NCI-H1694 (cell line): ENCODE results near the gene RASSF4.

Experiments
- DNase-seq: peaks from one replicate; lab custom pipeline; 2025; lab: John Stamatoyannopoulos, UW

The RASSF4 gene

GRCh38 chr10:44963772-44964633 lies 4.4 kb downstream of the RASSF4 start:
- DNase-seq = peak; percentile 40

DNA sequence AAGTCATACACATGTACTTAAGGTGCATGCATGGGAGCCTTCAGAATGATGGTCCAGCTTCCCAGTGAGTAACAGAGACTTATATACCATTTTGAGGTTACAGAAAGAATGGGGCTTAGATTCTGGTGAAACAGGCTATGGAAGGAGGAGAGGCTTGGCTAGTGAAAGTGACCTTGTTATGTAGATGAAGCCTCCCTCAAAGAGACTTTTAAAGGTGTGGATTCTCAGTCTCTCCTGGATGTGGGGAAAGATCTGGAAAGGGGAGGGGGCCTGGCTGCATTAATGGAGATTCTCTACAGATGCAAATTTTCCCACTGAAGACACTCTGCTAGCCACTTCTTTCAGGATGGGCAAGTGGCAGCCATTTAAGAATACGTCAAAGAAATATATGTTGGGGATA lies 5.5 kb downstream of the RASSF4 start:
- DNase-seq = no peak

DNA sequence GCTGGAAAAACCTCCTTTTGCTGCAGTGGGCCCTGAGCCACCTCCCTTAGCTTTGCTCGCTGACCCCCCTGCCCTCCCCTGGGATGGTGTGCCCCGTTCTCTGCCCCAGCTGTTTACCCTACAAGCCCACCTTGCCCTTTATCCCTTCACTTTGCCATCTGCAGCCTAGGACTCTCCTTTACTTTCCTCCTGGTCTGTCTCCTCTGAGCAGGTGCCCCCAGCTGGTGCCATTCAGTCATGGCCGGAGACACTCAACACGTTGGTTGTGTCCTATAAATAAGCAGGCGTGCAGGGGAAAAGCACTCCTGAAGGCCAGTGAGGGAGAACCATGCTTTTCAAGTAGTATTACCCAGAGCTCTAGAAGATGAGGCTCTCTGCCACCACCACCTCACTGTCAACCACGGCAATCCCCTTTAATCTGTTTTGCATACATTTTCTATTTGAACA lies 6.1 kb downstream of the RASSF4 start:
- no peak for DNase-seq

GRCh38 chr10:44966129-44966815 lies 6.7 kb downstream of the RASSF4 start:
- no peak for DNase-seq

DNA sequence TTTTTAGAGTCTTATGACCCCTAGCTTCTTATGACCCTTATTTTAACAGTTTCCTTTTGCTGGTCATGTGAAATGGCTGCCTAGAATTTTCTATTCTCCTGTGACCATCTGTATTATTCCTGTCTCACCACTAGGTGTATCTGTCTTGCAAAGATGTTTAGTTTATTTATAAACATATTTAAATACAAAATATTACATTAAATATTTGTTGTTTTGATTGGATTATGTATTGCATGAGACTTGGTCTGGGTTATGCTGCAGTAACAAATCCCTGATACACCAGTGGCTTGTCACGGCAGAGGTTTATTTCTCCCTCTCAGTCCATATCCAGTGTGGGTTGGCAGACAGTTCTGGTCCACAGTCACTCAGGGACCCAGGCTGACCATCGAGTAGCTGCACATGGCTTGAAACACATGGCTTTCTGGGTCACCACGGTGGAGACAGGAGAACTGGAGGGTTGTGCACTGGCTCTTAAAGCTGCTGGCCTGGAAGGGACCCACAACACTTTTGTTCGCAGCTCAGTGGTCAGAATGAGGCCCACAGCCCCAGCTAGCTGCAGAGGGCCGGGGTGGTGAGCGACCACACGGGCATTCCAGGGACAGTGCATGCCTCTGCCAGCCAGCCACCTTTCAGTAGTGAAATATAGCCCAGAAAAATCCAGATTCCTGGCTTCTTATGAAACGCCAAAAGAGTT lies 7.4 kb downstream of the RASSF4 start:
- no peak for DNase-seq

DNA sequence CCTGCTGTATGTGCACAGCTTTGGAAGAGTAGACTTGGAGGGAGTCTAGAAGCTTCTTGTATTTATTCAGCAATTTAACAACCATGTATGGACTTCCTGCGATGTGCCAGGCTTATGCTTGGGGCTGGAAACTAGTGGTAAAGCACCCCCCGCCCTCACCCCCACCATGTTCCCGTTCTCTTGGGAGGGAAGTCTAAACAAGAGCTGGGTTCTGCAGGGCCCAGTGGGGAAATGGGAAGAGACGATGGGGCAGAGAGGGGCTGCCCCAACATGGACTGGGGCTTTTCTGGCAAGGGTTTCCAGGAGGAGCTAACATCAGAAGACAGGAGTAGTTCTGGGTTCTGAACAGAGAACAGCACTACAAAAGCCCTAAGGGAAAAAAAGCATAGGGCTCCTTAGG lies 8.0 kb downstream of the RASSF4 start:
- DNase-seq = no peak

DNA sequence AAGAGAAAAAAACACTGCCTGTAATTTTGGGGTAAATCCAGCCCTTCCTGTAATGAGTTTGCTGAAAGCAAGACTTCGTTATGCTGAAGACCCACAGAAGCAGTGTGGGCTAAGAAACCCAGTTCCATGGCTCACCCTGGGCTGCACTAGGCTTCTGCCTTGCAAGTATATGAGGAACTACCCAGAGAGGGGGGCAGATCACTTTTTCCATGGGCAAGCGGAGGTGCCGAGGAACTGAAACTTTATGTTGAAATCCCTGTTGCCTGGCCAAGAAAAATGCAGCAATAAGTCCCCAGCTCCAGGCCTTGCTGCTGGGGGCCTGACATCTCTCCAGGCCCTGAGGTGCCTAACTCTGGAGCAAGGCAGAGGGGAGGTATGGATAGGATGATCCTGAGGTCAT lies 8.5 kb downstream of the RASSF4 start:
- DNase-seq = no peak

DNA sequence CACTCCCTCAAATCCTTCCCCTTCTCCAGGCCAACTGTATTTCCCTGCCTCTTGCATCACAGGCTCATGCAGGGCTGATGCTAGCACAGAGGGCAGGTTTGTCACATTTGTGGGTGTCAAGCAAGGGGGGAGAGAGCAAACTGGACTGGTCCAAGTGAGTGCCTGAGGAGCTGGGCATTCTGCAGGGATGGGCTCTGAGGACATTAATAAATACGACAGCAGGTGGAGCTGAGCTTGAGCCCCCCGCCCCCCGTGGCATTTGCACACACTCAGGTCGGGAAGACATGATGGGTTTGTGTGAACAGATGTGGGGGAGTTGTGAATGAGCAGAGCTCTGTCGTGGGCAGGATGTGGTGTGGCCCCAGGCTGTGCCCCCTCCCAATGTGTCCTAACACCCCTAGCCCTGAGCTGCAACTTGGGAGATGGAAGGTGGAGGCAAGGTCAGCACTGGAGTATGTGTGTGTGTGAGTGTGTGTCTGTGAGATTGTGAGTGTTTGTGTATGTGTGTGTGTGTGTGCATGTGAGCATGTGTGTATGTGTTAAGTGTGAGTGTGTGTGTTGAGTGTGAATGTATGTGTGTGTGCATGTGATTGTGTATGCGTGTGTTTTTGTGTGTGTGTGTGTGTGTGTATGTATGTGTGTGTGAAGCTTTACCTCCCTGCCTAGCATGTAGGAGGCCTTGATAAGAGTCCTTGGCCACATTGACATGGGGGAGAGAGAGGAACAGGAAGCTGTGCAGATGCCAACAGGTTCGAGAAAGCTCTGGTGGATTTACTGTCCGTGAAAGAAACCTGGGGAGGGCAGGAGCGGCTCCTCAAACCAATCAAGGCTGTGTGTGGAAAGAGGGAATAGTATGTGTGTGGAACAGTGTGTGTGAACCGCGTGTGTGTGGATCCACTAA lies 9.1 kb downstream of the RASSF4 start:
- DNase-seq = no peak

- DNase-seq = no peak
Observed at GRCh38 chr10:44969854-44970253, 10.3 kb downstream of the RASSF4 start.

DNA sequence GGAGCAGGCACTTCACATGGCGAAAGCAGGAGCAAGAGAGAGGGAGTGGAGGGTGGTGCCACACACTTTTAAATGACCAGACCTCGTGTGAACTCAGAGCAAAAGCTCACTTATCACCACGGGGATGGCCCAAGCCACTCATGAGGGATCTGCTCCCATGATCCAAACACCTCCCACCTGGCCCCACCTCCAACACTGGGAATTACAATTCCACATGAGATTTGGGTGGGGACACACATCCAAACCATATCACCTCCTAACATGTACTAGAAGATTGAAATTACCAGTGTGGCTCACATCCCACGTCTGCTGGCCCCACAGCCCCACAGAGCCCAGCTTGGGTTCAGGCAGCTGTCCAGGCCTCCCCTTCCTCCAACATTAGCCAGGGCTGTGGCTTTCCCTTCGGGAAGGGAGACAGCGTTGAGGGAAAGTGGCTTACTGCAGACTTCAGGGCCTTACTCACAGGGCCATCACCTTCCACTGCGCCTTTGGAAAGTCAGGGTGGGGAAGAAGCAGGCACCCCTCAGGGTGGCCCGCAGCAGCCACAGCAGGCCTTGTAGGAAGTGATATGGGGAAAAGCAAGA lies 11.3 kb downstream of the RASSF4 start:
- DNase-seq = no peak

- DNase-seq = no peak
Observed at GRCh38 chr10:44971434-44971833, 11.8 kb downstream of the RASSF4 start.

DNA sequence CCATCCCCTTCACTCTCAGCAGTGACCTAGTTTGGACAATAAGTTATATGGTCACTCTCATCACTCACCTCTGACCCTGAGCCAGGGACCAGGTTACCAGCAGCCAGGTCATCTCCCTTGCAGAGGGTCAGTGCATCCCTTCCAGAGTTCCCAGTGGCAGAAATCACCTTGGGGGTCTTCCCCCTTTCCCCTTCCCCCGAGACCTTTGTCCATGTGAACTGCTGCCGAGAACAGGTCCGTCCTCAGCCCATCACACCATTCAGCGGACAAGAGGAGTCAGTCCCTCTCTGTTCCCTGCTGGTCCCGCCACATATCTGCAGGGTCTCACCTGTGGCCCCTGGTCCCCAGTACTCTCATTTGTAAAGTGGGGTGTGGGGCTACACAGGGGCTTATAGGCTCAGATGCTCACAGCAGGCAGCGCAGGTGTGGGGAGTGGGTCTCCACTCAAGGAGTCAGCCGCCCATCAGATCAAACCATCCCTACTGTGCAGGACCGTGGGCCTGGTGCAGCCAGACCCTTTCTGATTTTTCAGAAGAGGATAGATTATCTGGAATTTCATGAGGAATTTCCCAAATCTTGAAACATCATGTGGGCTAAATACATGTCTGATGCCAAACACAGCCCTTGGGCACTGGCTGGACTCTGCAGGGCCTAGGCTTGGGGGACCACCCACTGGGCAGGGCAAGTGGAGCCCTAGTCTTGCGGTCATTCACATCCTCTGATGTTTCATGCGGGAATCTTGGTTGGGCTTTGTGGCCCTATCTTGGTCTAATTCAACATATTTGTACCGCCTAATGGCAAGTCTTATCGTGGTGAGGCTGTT lies 12.5 kb downstream of the RASSF4 start:
- no peak for DNase-seq

GRCh38 chr10:44972874-44973306 lies 13.3 kb downstream of the RASSF4 start:
- no peak for DNase-seq

DNA sequence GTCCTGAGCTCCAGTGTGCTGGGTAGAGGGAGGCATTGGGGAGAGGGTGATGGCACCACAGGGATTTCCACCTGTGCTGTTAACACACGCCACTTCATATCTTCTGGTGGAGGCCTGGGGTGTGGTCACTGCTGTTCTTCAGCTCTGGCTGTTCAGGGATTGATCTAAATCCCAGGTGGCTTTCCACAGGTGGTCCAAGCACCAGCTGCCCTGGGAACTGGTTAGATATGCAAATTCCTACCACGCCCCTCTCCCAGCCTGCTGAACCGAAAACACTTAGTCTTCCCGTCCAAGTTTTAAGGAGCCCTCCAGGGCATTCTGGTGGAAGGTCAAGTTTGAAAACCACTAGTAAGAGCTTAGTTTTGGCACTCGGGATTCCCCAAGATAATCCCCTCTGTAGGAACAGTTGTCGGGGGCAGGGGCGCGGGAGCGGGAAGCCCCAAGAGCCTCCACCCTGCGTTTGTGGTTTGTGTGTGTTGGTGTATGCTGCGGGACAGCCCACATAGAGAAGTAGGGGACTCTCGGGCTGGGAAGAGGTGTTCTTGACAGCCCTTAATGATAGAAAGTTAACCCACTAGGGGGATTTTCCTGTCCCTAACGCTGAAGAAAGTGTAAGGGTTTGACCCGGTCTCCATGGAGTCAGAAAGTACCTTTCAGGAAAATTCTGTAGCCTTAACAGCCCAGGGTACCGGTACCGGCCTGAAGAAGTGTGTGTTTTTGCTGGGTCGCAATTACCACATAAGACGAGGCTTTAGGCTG lies 13.9 kb downstream of the RASSF4 start:
- no peak for DNase-seq

DNA sequence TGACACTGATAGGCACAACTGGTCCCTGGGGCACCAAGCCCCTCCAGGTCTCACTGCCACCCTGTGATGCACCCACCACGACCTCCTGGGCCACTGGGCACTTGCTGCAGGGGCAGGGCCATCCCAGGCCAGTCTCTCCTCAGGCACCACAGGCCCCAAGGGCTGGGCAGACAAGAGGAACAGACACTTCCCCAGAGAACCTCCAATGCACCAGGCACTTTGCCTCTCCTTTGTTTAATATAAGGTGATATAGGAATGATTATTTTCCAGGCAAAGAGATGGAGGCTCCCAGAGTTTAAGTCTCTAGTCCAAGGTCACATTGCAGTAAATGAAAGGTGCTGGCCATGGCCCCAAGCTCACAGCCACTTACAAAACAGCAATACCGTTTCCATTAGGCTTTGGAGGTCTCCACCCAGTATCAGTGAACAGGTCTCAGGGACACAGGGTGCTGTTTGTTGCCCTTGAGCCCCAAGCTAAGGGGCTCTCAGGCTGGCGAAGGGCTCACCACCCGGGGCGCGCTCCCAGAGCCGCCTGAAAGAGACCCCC lies 14.6 kb downstream of the RASSF4 start:
- no peak for DNase-seq

DNA sequence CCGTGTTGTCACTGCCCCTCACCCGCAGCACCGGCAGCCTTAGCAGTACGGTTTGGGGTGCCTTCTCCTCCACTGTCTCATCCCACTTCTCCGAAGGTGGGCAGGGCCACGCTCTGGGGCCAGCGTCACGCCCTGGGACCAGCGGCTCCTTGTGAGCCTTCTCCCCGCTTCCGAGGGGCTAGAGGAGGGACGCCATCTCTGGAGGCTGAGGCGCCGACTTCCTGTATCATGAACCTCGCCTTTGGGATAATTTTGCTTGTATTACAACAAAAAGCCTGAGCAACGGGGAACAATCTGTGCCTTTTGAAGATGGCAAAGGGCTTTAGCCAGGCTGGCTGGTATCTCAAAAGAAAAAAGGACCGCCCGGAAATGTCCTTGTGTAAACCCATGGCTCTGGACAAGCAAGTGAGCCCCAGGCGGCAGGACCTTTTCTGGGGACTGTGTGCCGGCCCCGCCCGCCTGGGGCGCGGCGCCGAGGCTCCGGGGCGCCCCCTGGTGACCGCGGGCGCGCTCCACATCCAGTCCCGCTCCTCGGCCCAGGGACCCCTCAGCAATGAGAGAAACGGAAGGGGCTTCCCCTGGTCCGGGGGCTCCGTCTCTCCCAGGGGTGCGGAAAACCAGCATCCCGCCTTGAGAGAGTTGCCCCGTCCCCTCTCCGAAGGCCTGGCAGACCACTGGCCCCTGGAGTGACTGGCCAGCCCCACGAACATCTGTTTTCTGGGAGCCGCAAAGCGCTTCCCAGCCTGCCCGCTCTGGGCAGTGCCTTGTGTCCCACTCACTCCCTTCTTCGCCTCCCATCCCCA lies 15.2 kb downstream of the RASSF4 start:
- DNase-seq = no peak

DNA sequence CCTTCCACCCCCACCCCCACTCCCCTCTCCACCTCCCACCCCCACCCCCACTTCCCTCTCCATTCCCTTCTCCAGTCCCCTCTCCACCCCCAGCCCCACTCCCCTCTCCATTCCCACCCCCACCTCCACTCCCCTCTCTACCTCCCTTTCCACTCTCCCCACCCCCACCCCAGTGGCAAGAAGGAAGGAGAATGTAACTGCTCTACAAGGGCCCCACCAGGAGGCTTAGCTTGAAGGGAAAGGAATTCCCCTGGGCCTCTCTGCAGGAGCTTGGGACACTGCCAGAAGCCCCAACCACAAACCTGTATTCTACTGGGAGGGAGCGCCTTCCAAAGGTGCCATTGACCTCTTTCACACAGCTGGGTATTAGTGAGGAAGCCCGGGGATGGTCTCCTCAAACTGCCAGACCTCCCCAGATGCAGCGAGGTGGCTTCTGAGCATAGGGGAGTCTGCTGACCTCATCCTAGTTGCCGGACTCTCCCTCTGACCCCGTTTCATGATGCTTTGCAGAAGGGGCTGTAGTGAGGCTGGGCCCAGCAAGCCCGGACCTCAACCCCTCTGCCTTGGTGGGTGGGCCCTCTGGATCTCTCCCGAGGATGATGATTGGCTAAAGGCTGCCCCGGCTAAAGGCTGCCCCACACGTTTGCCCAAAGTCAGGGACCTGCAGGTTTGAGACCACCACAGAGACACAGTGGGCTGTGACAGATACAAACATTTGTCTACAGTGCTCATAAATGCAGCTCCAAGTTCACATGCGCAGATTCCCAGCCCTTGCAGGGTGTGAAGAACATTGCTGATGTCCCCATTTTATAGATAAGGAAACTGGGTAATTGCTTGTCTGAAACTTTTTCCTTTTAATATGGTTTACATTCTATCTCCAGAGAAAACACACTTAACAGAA lies 16.1 kb downstream of the RASSF4 start:
- no peak for DNase-seq
